OCI-LY3 (cell line): ENCODE results near the gene IRAK4.

Source experiments
- CTCF ChIP-seq: fragments of 200-600, 300-600 bp; sonication (generic); IDR thresholded peaks from 2 replicates; pipeline ENCODE4 v1.5.1; 2014; ENCODE audit warnings: antibody characterized with exemption, low read length, low read depth
- EZH2phosphoT487 ChIP-seq: fragments of 200-600 bp; shearing (Covaris generic); IDR thresholded peaks from 2 replicates; pipeline ENCODE4 v1.6.1; 2018; ENCODE audit warnings: antibody characterized with exemption, mixed run types, low read depth

- TF ChIP-seq CTCF (no peak), EZH2phosphoT487 (no peak)
Observed at GRCh38 chr12:43812926-43813325, 54.2 kb downstream of the IRAK4 start.
